ENCODE measurements around the gene OR8K5. TPM values are rescaled to one million over a fixed set of nuclear protein-coding genes. Genes with fewer than 3 reads are reported as not detected.
"Not testable (repeated sequence)": the region's sequence is repeated elsewhere in the genome, so short reads cannot be mapped to it uniquely, and the experiment has no call there.

The OR8K5 gene, protein sequence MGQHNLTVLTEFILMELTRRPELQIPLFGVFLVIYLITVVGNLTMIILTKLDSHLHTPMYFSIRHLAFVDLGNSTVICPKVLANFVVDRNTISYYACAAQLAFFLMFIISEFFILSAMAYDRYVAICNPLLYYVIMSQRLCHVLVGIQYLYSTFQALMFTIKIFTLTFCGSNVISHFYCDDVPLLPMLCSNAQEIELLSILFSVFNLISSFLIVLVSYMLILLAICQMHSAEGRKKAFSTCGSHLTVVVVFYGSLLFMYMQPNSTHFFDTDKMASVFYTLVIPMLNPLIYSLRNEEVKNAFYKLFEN
- total RNA-seq, result not detected

DNA sequence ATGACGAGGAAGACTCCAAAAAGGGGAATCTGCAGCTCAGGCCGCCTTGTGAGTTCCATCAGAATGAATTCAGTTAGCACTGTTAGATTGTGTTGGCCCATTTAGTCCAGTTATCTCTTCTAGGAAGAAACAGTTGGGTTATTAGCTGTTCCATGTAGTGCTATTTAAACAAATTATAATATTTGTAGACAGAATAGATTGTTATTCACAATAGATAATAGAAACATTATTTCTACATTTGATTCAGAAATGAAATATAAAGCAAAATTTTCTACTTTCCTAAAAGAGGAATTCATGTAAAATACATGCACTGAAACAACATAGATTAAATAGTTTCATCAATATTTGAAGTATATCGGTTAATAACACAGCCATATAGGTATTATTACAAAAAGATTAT lies at the start of gene OR8K5:
Gene OR8K5 (minus strand): TSS at position 101 of the 400 bp plus-strand sequence. CDS start 0 bp downstream, at position 101.
- ATAC-seq, result no peak

DNA sequence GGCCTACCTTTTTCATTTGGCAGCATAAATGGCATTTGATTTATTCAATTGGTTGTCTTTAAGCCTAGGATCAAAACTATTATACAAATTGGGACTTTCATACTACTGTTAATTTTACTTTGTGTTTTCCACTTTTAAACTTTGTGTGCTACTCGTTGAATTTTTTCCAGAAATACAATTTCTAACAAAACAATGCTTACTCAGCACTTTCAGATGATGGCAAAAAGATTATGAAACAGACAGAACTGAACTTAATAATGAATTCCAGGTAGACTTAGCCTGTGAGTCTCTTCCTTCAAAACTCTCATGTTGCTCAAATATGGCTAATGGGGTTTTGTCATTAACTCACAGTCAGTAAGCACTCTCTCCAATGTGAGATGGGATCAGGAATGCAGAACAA lies 47.7 kb upstream of the OR8K5 start:
- no peak for ATAC-seq

DNA sequence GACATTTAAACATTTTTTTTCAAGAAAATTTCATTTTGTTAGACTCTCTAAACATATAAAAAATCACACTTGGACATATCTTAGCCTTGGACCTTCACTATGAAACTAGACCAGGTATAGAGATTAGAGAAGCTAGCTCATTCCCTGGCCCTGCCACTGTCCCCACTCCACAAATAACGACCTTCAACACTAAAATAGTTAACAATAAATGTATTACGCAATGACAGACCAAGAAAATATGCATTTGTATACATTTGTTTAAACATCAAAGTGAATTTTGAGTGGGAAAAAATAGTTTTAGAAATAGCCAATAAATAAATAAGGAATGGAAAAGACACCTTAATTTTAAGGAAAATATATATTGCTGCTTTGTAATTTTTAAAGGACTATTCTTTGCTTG lies 37.2 kb upstream of the OR8K5 start:
- ATAC-seq, result no peak

DNA sequence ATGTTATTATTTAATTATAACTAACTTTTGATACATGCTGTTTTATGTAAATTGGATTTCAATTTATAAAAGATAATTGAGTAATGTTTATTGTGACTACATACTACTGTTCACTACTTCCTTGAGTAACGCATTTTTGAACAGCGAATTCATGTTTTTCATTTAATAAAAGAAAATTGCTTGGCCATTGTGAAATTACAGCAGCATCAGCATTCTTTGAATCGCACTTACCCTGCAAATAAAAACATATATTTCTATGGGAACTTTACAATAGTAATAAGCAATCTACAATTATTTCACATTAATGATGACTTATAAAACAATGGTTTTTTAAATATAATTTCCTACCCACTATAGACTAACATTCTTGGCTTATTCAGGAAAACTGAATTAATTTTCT lies 36.6 kb upstream of the OR8K5 start:
- ATAC-seq, result no peak

DNA sequence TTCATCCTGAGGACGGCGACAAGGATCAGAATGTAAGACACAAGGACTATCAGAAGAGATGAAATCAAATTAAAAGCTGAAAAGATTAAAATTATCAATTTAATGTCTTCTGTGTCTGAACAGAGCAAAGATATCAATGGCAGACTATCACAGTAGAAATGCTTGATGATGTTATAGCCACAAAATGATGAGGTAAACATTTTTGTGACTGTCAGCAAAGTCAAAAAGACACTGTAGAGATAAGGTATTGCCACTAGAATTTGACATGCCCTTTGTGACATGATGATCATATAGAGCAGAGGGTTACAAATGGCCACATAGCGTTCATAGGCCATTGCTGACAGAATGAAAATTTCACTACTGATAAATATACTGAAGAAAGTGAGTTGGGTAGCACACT lies 28.5 kb upstream of the OR8K5 start:
- no peak for ATAC-seq

DNA sequence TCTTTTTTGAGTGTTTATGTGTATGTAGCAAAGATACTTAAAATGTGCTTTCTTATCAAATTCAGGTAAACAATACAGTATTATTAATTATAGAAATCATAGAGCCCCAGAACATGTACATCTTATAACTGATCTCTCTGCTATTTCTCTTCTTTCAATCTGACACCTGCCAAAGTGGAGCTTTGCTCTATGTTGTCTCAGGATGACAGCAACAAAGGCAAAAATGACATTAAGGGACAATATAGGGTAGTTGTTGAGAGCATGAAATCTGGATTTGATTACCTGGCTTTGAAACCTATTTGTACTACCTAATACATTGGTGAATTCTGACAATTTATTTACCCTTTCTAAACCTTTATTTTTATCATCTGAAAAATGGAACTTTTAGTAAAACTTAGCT lies 23.3 kb upstream of the OR8K5 start:
- ATAC-seq, result no peak

DNA sequence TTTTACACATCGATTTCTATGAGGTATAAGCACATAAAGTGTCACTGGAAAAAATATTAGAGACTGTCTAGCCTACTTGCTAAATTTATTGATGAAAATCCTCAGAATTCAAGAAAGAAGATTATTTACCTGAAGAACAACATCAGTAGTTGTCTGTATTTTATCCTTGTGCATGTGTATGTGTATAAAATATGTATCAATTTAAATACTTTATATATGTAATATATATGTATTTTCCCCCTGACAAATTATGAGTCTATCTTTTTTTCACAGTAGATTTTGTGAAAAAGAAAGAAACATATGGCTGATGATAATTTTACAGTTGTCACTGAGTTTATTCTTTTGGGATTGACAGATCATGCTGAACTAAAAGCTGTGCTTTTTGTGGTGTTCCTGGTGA lies 16.2 kb upstream of the OR8K5 start, which contains the start of gene OR5J2:
Gene OR5J2 (plus strand): TSS at position 301 of the 400 bp plus-strand sequence. CDS start 0 bp downstream, at position 301.
- no peak for ATAC-seq

DNA sequence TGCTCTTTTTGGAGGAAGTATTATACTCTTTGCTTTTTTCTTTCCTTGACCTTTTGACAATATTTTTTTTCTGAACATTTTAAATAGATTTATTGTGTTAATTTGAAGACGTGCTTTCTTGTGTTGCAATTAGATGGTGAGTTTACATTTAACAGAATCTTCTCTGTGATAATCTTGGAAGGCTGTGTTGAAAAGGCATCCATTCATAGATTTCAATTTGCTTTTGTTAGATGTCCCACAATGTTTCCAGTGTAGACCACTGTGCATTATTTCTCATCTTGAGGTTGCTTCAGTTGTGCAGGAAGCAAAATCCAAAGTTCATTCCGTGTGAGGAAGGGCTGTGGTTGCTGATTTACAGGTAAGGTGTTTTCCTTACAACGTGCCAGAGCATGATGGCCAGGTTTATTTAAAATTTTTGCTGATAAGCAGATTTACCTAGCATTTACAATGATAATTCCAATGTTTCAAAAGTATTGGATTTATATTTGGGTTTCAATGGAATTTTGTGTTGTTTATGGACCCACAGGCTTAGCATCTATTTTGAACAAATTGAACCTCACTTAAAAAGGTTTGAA lies 12.2 kb upstream of the OR8K5 start:
- no peak for ATAC-seq

DNA sequence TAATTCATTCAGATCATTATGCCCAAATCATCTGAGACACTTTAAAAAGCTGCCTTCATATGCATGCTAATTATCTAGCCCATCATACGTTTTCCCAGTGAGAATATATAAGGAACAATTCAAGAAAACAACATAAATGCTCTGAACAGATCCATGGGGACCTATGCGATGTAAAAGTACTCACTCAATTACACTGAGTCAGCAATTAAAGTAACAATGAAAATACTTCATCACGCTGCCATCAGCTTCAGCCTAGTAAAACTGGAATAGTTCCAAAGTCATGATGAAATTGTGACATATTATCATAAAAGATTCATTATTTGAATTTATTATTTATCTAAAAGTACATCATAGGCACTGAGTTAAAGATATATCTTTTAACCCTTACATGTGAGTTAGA lies 3.7 kb upstream of the OR8K5 start:
- ATAC-seq, result no peak

DNA sequence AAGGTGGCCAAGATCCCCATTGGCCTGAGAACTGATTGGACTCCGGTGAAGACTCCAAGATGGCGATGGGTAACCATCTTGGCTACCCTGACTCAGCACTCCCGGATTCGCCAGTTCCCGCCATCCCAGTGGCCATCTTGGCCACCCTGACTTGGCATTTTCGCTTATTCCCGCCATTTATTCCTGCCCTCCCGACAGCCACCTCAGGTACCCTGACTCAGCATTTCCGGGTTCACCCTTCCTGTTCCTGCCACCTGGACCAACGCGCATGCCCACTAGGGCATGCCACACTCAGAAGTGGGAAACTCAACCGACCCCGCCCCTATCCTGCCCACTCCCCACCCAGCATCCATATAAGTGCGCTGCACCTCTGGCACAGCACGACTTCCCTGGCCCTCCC lies 7.8 kb downstream of the OR8K5 start:
- no peak for ATAC-seq

DNA sequence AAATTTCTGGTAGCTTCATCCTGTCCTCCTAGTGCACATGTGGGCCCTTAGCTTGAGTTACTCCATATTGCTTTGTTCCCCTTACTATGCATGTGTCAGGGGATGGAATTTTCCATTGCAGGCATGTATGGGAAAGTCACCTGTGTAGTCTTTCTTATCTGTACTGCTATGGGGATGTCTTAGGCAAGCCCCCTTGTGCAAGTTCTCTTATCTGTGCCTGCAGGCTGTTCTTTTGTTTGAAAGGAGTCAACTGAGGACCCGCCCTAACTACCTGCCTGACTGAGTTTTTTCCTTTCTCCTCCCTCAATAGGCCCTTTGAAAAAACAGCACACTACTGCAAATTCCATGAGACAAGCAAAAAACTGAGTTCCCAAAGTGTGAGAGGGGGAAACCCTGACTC lies 8.7 kb downstream of the OR8K5 start:
- ATAC-seq, result no peak

DNA sequence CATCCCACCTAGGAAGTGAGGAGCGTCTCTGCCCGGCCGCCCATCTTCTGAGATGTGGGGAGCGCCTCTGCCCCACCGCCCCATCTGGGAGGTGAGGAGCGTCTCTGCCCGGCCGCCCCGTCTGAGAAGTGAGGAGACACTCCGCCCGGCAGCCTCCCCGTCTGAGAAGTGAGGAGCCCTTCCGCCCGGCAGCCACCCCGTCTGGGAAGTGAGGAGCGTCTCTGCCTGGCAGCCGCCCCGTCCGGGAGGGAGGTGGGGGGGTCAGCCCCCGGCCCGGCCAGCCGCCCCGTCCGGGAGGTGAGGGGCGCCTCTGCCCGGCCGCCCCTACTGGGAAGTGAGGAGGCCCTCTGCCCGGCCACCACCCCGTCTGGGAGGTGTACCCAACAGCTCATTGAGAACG lies 16.4 kb downstream of the OR8K5 start:
- not testable (repeated sequence) for ATAC-seq

DNA sequence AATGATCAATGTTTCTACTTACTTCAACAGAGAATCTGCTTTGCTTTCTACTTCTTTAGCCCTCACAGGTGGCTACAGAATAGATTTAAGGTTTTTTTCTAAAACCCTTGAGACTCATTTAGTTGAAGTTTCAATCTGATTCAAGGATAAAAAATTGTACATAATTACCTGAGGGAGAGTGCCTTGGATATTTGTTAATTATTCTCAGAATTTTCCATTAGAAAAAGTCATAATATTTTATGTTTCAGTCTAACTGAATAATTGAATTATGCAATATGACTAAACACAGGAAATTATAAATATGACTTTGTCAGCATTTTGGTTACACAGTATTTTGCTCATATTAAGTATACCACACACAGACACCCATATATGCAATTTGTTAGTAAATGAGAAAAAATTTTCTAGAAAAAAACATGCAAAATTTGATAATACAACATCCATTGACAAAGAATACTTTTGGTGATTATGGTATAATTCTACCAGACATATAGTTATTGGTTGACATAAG lies 19.9 kb downstream of the OR8K5 start, which contains the start of gene OR8J3:
Gene OR8J3 (minus strand): TSS at position 51 of the 511 bp plus-strand sequence. CDS start 2,483 bp downstream, outside the sequence.
- ATAC-seq, result no peak

DNA sequence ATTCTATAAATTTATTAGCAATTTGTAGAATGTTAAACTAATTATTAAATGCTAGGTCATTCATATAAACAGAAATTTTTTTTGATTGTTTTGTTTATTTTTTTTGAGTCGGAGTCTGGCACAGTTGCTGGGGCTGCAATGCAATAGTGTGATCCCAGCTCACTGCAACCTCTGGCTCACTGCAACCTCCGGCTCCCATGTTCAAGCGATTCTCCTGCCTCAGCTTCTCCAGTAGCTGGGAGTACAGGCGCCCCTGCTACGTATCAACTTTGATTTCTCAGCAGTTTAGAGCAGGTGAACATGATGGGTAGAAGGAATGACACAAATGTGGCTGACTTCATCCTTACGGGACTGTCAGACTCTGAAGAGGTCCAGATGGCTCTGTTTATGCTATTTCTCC lies 38.0 kb downstream of the OR8K5 start, which contains the start of gene OR8H3:
Gene OR8H3 (plus strand): TSS at position 301 of the 400 bp plus-strand sequence. CDS start 0 bp downstream, at position 301.
- ATAC-seq, result no peak

Other genes starting within 250 kb of the OR8K5 start
- gene OR5W2, start 245.7 kb downstream of the OR8K5 start, total RNA-seq, result not detected
- gene OR5I1, start 223.9 kb downstream of the OR8K5 start, total RNA-seq, result not detected
- not detected for gene OR10AG1, start 190.4 kb downstream of the OR8K5 start, total RNA-seq
- not detected for gene OR5F1, start 165.7 kb downstream of the OR8K5 start, total RNA-seq
- not detected for gene OR5AS1, start 132.7 kb downstream of the OR8K5 start, total RNA-seq
- gene OR8I2, start 67.0 kb downstream of the OR8K5 start, total RNA-seq, result not detected
- gene OR8H2, start 56.6 kb downstream of the OR8K5 start, total RNA-seq, result not detected
- gene OR8H3, start 37.9 kb downstream of the OR8K5 start, total RNA-seq, result not detected
- not detected for gene OR8J3, start 20.1 kb downstream of the OR8K5 start, total RNA-seq
- gene OR5J2, start 16.3 kb upstream of the OR8K5 start, total RNA-seq, result not detected
- not detected for gene OR5T2, start 73.9 kb upstream of the OR8K5 start, total RNA-seq
- gene OR5T3, start 91.9 kb upstream of the OR8K5 start, total RNA-seq, result not detected
- gene OR5T1, start 113.8 kb upstream of the OR8K5 start, total RNA-seq, result not detected
- gene OR8H1, start 131.9 kb upstream of the OR8K5 start, total RNA-seq, result not detected
- gene OR8K3, start 154.8 kb upstream of the OR8K5 start, total RNA-seq, result not detected
- not detected for gene OR8K1, start 185.7 kb upstream of the OR8K5 start, total RNA-seq
- not detected for gene OR8J1, start 194.0 kb upstream of the OR8K5 start, total RNA-seq
- gene OR8U1, start 215.3 kb upstream of the OR8K5 start, total RNA-seq, result not detected